GM18870 (cell line): Measurements from ENCODE around the gene KRT35.
"Not testable (repeated sequence)": the region's sequence is repeated elsewhere in the genome, so short reads cannot be mapped to it uniquely, and the experiment has no call there.

Experiments used
- ATAC-seq: cut with Tn5 transposase; IDR thresholded peaks from one replicate; pipeline ENCODE4 v1.9.1; 2021; ENCODE audit warnings: moderate library complexity; ENCODE audit not compliant: unreplicated experiment

Gene KRT35

DNA sequence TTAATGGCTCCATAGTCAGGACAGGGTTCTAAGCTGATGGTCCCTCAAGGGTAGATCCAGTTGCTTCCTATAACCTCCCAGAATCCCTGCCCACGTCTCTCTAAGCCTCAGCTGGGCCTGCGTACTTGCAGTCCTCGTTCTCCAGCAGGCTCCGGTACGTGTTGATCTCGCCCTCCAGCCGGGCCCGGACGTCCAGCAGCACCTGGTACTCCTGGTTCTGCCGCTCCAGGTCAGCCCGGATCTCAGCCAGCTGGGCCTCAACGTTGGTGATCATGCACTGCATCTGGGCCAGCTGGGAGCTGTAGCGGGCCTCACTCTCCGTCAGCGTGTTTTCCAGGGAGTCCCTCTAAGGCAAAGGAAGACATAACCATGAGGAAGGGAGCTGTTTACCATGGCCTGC is 18.2 kb downstream of the KRT35 start:
- no peak for ATAC-seq

DNA sequence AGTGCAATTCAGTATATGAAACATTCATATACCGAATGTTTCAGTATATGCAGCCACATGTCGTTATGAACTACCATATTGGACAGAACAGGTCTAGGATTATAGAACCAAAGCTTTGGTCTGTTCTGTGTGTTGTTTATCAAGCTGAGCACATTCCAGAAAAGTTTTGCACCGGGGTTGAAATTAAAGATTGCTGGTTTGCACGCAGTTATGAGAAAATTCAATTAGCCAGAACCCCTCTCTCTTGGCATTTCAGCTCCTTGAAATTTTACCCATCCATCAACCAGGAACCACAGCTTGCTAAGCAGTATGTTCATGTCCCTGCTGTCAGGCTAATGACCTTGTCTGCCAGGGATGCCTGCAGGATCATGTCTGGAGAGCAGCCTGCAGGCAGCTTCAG is 23.3 kb downstream of the KRT35 start:
- ATAC-seq = no peak

DNA sequence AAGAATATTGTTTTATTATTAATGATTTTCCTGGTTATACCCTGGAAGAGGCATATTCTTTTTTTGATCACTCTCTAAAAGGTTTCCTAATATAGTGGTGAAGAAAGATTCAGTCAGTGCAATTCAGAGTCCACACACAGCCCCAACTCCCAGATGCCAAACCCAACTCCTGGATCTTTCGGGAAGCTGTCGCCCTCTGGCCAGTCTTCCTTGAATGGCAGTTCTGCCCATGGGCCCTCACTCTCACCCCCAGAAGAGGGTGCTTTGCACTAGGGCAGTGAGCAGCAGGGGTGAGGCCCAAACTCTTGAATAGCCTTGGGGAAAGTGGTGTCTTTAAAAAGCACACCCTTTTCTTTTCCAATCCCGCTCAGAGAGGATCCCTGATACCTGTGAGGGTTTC is 24.7 kb downstream of the KRT35 start:
- no peak for ATAC-seq

DNA sequence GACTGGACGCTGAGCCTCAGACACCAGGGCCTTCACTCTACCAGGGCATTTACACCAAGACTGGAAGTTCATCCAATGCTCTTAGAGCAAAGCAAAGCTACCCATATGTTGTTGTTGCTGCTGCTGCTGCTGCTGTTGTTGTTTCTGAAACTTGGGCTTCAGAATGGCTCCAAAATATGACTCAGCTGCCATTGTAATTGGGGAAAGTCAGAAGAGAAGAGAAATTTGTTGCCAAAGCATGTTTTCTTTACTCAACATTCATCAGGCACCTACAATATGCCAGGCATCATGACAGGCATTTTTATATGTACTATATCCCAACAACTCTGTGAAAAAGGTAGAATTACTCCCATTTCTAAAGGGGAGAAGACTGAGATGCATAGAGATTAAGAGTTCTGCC is 25.7 kb downstream of the KRT35 start:
- no peak for ATAC-seq

DNA sequence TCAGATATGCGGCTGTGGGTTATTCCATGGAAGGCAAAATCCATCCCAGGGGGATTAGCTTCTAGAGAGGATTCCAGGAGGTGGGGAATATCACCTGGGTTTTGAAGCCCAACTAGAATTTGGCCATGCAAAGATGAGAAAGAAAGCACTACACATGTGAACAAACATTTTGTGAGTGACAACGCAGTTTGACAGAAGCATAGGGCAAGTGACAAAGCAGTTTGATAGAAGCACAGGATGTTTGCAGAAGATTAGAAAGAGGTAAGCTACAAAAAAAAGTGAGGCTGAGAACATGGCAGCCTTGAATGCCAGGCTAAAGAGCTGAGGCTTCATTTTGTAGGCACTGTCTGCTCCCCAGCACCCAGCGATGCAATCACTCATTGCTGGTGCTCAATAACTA is 27.9 kb downstream of the KRT35 start:
- ATAC-seq = no peak

DNA sequence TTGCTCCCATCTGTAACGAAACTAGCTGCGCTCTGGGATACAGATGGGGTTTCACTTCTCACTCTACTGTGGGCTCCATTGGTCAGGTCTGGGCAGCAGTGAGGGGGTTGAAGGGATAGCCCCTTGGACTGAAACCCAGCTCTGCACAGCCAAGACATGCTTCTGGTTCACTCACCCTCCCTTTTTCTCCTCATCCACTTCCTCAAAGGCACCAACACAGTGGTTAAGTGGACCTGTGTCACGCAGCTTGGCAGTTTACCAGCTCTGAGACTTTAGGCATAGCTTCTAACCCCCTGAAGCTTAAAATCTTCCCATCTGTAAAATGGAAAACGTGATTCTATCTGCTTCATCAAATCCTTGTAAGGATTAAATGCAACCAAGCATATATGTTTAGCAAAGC is 28.7 kb downstream of the KRT35 start:
- no peak for ATAC-seq

DNA sequence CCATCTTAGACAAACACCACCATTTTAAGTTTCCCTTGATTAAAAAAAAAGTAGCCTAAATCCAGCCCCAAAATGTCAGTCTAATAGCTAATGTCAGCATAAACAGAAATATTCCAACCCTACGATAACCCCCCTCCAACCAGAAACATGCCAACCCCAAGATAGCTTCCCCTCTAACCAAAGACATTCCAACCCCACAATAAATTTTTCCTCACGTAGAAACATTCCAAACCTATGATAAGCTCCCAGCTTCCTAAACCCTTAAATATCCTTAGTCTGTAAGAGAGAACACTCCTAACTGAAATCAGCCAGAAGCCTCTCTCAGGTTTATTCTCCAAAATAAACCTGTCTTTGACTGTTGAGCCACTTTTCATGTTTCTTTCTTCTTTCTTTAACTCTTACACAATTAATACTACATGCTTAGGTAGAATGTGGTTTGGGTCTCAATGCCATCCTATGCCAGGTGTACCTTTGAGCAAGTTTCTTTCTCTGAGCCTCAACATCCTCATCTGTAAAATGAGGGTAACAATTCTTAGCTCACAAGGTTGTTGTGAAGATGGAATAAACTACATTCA is 29.7 kb downstream of the KRT35 start:
- no peak for ATAC-seq

DNA sequence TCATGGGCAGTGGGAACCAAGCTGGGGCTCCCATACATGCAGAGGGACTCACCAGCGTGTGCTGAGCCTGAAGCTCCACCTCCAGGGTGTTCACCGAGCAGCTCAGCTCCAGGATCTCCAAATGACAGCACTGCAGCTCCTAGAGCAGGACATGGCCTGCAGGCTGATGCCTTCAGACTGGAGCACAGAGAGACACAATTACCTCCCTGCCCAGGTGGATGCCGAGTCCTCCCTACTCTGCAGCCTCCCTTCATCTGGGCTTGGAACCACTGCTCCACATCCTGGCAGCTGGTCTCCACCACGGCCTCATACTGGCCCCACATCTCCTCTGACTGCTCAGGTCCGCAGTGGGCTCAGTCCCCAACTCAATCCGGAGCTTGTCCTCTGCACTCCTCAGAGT is 31.9 kb downstream of the KRT35 start:
- no peak for ATAC-seq

DNA sequence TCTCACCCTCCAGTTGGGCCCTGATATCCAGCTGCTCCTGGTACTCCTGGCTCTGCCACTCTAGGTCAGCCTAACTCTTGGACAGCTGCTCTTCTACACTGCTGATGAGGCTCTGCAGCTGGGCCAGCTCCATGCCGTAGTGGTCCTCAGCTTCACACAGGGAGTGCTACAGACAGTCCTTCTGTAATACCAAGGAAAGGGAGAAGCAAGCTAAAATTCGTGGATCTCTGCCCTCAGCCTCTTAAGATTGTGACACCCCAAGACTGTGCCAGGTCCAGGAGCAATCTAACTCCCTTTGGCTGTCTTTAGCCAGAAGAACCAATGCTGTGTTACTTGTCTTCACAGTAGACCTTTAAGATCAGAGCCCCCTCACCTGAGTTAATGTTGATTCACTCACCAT is 32.4 kb downstream of the KRT35 start:
- no peak for ATAC-seq

DNA sequence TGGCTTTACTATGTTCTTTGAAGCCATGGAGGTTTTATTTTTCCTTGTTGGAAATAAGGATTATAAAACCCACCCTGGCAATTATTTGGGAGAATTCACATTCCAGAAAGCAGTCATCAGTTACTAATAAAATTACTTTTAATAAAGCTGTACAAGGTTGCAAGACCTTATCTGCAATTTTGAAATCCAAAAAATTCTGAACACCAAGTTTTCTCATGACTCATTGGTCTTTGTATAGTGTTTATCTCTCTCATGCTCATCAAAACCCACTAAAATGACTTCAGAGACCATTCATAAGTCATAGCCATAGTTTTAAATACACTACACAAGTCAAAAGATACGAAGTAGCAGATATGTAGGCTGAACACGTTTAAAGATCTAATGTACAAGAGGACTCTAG is 34.1 kb downstream of the KRT35 start:
- ATAC-seq = no peak

DNA sequence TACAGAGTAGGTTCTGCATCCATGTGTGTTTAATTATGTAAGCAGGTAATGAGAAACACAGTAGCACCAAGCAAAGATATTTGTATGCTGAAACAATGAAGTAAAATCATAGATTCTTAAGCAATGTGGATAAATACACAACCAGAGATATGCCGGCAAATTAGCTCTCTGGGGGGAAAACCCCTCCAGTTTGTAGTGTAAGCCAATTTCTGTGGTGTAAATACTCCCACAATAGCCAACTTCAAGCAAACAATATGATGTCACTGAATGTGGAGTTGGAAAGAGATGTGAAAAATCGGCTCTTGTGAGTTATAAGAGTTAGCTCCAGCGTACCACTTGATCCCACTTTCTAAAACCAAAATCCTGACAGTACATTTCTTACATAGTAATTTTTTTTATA is 36.3 kb downstream of the KRT35 start:
- ATAC-seq = no peak

DNA sequence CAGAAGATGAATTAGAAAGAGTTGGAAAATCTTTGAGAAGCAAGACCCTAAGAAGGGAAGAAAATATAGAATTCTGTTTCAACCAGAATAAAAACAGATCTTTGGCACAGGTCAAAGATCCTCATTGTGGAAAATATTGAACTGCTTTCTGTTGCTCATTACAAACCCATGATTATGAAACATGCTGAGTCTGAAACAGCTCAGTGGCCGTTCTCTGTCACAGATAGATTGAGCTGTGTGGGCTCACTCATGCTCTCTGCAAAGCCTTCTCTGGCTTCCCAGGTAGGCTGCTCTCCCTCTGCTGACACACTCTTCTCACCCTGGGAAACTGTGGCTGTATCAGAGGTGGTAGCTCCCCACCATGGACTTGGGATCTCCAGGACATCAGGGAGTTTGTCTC is 36.8 kb downstream of the KRT35 start:
- no peak for ATAC-seq

DNA sequence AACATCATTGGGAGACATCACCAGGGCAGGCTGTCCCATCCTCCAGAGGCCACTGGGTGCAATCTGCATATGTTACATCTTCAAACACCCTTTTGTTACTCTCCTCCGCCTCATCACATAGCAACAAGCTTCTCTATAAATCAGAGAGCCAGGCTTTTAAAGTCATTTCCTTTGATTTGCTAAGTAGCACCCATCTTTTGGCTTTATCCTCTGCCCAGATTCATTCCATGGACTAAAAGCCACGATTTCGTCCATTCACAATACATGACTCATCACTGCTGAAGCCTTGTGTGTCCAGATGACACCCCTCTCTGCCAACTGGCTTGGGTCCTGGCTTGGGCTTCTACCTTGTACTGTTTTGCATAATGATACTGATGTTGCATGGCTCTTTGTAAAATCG is 38.2 kb downstream of the KRT35 start:
- ATAC-seq = no peak

DNA sequence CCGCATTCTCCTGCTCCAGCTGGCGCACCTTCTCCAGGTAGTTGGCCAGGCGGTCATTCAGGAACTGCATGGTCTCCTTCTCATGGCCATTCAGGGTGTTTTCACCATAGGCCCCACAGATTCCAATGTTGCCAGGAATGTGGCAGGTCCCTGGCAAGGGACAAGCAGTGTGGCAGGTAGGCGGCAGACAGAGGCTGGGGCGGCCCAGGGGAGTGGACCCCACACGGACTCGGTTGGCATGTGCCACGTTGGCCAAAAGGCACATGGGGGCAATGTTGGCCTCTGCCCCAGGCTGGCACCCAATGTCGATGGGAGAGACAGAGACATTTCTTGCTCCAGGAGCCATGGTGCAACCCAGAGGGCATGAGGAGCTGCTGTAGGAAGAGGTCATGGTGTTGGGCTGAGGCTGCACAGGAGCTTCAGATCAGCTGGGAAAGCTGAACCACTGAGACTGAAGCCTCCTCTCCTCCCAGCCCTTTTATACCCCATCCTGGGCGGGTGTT is 40.4 kb downstream of the KRT35 start, which contains the start of gene KRT38:
KRT38 (minus strand) TSS at position 453 of the 503 bp plus-strand sequence; CDS start at position 391, 62 bp downstream.
- ATAC-seq = no peak

DNA sequence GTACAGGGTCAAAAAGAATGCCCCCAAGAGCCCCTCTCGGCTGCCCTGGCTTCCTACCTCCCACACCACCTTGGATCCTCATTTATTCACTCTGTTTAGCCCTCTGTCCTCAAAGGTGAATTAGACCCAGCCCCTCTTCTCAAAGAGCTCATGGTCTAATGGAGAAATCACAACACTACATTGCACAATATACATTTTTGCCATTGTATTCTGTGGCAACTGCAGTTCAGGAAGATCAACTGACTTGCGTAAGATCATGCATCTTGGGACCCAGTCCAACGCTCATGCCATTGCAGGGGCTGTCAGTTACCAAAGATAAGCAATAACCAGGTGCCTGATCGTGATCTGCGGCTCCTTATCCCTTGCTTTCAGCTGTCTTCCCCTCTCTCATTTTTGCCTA is 41.6 kb downstream of the KRT35 start:
- no peak for ATAC-seq

DNA sequence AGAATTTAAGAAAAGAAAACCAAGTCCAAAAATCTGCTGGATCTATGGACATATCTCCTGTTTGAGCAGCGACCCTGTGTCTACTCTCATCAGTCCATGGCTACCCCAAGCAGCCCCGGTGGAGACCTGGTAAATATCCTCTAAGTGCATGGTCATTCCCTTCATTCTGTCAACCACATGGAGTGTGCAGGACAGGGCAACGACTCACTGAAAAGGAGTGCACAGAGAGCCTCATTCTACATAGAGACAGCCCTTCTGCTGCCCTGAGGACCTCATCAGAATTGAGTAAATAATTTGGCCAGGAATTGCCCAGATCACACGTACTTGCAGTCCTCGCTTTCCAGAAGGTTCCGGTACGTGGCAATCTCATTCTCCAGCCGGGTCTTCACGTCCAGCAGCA is 43.2 kb downstream of the KRT35 start:
- ATAC-seq = no peak

DNA sequence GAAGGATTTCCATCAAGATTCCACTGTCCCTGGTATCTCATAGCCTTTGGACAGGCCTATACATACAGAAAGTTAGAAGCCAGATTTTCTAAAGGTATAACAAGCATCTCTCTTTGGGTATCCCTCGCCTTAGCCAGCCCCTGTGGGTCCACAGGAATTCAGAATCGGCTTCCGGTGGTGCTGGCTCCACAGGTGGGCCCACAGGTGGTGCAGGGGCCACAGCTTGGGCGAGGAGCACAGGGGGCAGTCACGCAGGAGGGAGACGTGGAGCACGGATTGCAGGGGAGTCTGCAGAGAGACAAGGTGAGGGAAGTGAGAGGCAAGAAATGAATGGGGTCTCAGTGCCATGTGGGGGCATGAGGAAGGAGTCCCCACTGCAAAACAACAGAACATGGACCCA is 43.7 kb downstream of the KRT35 start:
- no peak for ATAC-seq

DNA sequence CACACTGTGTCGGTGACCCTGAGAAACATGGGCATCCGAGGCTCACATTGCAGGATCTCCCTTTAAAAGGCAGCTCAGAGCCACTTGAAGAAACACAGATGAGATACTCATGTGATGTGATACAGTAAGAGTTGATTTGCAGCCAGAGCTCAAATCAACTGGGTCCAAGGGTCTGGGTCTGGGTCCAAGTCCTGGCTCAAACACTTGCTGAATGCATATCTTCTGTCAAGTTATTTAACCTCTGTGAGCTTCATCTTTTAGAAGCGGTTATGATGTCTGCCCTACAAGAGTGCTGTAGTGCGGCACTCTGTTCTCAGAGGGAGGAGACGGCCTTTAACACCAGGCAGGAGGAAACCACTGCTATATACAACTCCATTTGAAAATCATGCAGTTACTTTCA is 46.5 kb downstream of the KRT35 start:
- no peak for ATAC-seq

DNA sequence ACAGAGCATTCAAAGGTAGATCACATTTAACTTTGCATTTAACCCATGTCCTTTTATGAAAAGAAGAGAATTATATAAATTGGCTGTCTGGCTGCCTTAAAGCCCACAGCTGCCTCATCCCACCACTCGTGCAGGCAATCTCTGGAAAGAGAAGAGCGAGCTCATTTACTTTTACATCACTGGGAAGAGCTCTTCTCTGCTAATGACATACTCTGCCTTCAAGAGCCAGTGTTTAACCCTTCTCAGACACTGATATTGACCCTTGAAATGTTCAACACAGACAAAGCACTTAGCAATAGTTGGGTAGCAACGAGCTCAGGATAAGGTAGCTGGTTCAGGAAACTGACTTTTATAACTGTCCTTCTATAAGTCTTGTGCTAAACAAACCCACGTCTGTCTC is 46.9 kb downstream of the KRT35 start:
- no peak for ATAC-seq

DNA sequence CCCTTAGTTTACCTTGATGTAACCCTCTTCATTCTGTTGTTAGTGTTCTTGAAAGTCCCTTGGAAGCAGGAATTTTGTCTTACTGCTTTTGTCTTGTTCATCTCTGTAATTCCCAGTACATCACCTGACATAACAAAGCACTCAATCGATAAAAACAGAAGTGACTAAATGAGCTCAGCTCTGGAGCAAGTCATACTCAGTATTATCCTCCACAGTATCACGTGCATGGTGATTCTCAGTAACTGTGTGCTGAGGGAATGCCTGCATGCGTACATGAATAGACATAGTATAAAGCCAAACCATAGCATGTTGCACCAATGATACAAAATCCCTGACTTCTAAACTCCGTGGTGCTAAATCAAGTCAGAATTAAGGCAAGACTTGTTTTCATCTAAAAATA is 47.4 kb downstream of the KRT35 start:
- no peak for ATAC-seq

DNA sequence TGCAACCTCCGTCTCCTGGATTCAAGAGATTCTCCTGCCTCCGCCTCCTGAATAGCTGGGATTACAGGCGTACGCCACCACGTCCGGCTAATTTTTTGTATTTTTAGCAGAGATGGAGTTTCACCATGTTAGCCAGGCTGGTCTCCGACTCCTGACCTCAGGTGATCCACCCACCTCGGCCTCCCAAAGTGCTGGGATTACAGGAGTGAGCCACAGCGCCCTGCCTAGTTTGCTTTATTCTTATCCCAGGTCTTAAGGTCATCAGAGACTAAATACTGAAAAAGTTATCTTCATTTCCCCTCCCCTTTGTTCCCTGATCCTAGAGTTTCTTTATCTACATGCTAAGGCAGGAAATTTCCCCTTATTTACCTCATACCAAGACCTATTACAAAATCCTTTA is 50.6 kb downstream of the KRT35 start:
- not testable (repeated sequence) for ATAC-seq

DNA sequence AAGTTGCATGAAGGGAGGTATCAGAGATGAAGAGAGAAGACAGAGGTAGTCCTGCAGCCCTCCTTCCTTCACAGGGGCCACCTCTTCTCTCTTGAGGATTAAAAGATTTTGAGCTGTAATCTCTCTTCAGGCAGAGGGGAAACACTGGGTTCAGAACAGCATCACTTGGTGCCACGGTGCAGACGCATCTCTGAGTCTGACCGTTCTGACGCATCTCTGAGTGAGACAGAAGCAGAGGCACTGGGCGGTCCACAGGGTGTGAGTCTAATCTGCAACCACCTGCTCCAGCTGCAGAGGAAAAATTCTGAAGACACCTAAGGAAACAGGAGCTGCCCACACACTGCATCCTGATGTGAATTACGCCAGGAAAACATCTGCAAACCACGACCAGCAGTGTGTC is 51.3 kb downstream of the KRT35 start:
- no peak for ATAC-seq

DNA sequence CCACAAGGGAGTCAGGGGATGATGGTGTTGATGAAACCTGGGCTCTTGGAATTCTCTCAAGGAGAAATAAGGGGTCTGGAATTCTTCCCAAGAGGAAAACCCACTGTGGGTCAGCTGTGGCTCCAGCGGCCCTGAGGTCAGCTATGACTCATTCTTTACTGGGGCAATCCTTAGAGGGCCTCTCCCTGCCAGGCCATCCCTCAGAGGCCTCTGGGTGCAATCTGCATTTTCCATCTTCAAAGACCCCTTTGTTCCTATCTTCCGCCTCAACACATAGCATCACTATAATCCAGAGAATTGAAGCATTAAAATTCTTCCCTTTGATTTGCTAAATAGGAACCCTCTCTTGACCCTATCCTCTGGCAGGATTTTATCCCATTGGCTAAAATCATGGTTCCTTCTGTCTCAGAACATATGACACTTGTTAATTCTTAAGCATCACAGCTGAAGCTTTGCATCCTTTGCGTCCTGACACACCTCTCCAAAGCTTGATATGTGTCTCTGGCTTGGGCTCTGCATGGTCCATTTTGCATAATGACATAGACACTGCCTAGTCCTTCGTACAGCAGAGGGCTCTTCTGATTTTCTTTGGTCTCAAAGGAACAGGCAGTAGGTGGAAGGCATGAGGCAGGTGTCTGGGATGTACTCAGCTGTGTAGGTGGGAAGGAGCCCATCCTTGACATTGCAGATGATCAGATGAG is 52.2 kb downstream of the KRT35 start:
- no peak for ATAC-seq
